Gastrocnemius medialis (tissue), 4 donors: Measurements from ENCODE around the gene FASTKD3. TPM values are rescaled to one million over a fixed set of nuclear protein-coding genes. Genes with fewer than 3 reads are reported as not detected.

ENCODE experiments used
- ATAC-seq, 2 donors: fragments of 150-250 bp; one replicate each; pipeline ENCODE4 v1.9.1; 2016
- DNase-seq, 2 donors: peaks; one replicate each; pipeline ENCODE4 v3.0.0-alpha.2; 2019
- H3K27ac ChIP-seq, 4 donors: fragments of 200-600 bp; sonication (generic); 1 replicate in 1 of 4; 2 replicates in 3 of 4; pipeline ENCODE4 v1.5.1; 2016 to 2018; ENCODE audit warnings: mild to moderate bottlenecking in 2 of 4, moderate library complexity in 1 of 4
- H3K27me3 ChIP-seq, 3 donors: fragments of 200-600 bp; sonication (generic) in 2 of 3; 1 replicate in 1 of 3; 2 replicates in 2 of 3; pipeline versions ENCODE4 v1.5.1 to v1.6.0; 2016 to 2019; ENCODE audit warnings: mild to moderate bottlenecking in 1 of 3, moderate library complexity in 1 of 3
- H3K36me3 ChIP-seq, 2 donors: fragments of 200-600 bp; sonication (generic) in 1 of 2; one replicate each; pipeline ENCODE4 v1.5.1; 2017 to 2018
- H3K4me1 ChIP-seq, 2 donors: fragments of 200-600 bp; sonication (generic) in 1 of 2; one replicate each; pipeline ENCODE4 v1.5.1; 2016 to 2017; ENCODE audit warnings: mild to moderate bottlenecking in 2 of 2
- H3K4me3 ChIP-seq, 4 donors: fragments of 200-600 bp; sonication (generic) in 3 of 4; 1 replicate in 1 of 4; 2 replicates in 3 of 4; pipeline ENCODE4 v1.5.1; 2016 to 2019; ENCODE audit warnings: mild to moderate bottlenecking in 2 of 4
- H3K9me3 ChIP-seq, 3 donors: fragments of 200-600 bp; sonication (generic) in 2 of 3; 1 replicate in 1 of 3; 2 replicates in 2 of 3; pipeline ENCODE4 v1.5.1; 2016 to 2019
- POLR2A ChIP-seq, 2 donors: fragments of 450-650 bp; IDR thresholded peaks; one replicate each; pipeline ENCODE4 v1.6.1; 2017; ENCODE audit warnings: antibody characterized with exemption in 2 of 2, mild to moderate bottlenecking in 2 of 2, moderate library complexity in 2 of 2
- in situ Hi-C, 4 donors: fragments of 200-750 bp; cut with MboI; loops; one replicate each; pipeline versions ENCODE4 v1.15.0 to v1.8.0; 2017; ENCODE audit warnings: low sequenced_read_pairs in 4 of 4
- intact Hi-C: fragments of 100-400 bp; cut with DNase I; formaldehyde crosslinking; loops from one replicate; pipeline ENCODE4 v1.15.1; 2023; ENCODE audit warnings: low total_unique reads
- total RNA-seq, 4 donors: library from RNA; depleted of rRNA; stranded (reverse); fragments of >200 nt; gene quantifications; one replicate each; pipeline versions ENCODE4 v1.1.0 to v1.2.3, GENCODE V29; 2016
- TF ChIP-seq, protein P1 (sequence below), 5 experiments: fragments of 450-650 bp in 3 of 5; fragments of 200-600 bp in 2 of 5; sonication (generic) in 2 of 5; IDR thresholded peaks in 4 of 5; conservative IDR thresholded peaks in 1 of 5; 1 replicate in 4 of 5; 2 replicates in 1 of 5; pipeline ENCODE4 v1.5.1; 2016 to 2019; ENCODE audit warnings: antibody characterized with exemption in 5 of 5, mild to moderate bottlenecking in 3 of 5, moderate library complexity in 3 of 5

FASTKD3 gene
- total RNA-seq, 4 donors from 2014 or later = 6.8 to 9.4 (median 7.3) TPM

DNA sequence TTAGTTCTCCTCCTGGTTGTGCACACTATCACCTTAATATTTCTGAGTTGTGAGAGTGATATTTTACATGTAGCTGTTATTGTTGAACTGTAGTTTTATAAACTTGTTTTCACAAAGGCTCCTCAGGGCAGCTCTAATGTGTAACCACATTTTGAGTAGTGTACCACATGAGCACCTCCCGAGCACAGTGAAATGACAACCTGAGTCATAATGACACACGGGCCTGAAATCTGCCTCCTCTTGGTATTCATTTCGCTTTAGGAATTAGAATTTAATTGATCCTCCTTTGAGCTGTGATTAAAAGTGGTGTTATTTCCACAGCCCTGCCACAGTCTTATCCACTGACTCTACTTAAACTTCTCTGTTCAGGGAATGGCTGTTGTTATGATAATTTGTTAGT is 8.0 kb upstream of the FASTKD3 start:
- DNase-seq = no peak
- no peak overlapping the region for H3K4me3 ChIP-seq
- in situ Hi-C loops (no loop called here), intact Hi-C loops (no loop called here)
- peaks cover under 1 to 6% of the 10 kb centered on the region in 2 donors for H3K4me1 ChIP-seq
- H3K36me3 ChIP-seq = peaks cover 0 to 66% of the 10 kb centered on the region in 2 donors
- TF ChIP-seq, protein P1, sequence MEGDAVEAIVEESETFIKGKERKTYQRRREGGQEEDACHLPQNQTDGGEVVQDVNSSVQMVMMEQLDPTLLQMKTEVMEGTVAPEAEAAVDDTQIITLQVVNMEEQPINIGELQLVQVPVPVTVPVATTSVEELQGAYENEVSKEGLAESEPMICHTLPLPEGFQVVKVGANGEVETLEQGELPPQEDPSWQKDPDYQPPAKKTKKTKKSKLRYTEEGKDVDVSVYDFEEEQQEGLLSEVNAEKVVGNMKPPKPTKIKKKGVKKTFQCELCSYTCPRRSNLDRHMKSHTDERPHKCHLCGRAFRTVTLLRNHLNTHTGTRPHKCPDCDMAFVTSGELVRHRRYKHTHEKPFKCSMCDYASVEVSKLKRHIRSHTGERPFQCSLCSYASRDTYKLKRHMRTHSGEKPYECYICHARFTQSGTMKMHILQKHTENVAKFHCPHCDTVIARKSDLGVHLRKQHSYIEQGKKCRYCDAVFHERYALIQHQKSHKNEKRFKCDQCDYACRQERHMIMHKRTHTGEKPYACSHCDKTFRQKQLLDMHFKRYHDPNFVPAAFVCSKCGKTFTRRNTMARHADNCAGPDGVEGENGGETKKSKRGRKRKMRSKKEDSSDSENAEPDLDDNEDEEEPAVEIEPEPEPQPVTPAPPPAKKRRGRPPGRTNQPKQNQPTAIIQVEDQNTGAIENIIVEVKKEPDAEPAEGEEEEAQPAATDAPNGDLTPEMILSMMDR (IDR thresholded peaks at IDR 0.05 in 4 of 5, conservative IDR thresholded peaks at IDR 0.05 in 1 of 5) = no peak
- no peak for TF ChIP-seq POLR2A (IDR thresholded peaks at IDR 0.05)
- ATAC-seq = no peak
- no peaks in the 10 kb centered on the region for H3K9me3 ChIP-seq
- no peak overlapping the region for H3K27ac ChIP-seq
- H3K27me3 ChIP-seq = no peaks in the 10 kb centered on the region

DNA sequence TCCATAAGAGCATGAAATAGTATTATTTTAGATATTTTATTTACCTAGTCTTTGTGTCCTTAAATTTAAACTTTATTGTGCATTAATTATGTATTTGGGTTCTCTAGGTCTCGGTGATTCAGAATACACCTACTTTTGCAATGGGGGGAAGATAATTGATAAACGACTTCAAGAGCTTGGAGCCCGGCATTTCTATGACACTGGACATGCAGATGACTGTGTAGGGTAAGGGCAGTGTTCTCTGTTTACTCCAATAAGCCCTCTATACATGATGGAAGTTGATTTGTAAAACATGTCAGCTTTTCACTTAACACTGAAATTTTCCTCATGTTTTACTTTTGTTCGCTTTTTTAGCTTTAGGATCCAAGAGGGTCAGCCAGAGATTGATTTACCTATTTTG is 6.3 kb upstream of the FASTKD3 start:
- intact Hi-C loops (no loop called here), in situ Hi-C loops (no loop called here)
- Histone ChIP-seq H3K9me3 (no peaks in the 10 kb centered on the region), H3K27ac (no peak overlapping the region), H3K4me3 (no peak overlapping the region), H3K4me1 (peaks cover 16 to 23% of the 10 kb centered on the region in 2 donors), H3K36me3 (peaks cover 0 to 56% of the 10 kb centered on the region in 2 donors), H3K27me3 (no peaks in the 10 kb centered on the region)
- DNase-seq = no peak
- no peak for ATAC-seq
- TF ChIP-seq, protein P1 (IDR thresholded peaks at IDR 0.05 in 4 of 5, conservative IDR thresholded peaks at IDR 0.05 in 1 of 5) = no peak
- TF ChIP-seq POLR2A (IDR thresholded peaks at IDR 0.05) = no peak

DNA sequence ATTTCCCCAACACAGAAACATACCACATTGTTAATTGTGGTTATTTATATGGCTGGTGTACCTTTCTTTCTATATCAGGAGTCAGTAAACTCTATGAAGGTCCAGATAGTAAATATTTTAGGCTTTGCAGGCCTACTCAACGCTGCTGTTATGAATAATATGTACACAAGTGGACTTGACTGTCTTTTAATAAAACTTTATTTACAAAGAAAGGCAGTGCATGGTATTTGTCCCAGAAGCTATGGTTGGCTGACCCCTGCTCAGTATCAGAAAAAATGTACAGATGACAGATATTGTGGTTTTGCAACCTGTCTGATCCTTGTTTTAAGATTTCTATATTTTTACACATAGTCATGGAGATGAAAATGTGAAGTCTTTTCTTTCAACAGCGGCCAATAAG is 5.8 kb upstream of the FASTKD3 start:
- Histone ChIP-seq H3K4me1 (peaks cover 21 to 28% of the 10 kb centered on the region in 2 donors), H3K27ac (no peak overlapping the region), H3K4me3 (no peak overlapping the region), H3K36me3 (peaks cover 0 to 52% of the 10 kb centered on the region in 2 donors), H3K27me3 (no peaks in the 10 kb centered on the region), H3K9me3 (no peaks in the 10 kb centered on the region)
- DNase-seq (no peak), ATAC-seq (no peak)
- TF ChIP-seq, protein P1 (IDR thresholded peaks at IDR 0.05 in 4 of 5, conservative IDR thresholded peaks at IDR 0.05 in 1 of 5) = no peak
- no peak for TF ChIP-seq POLR2A (IDR thresholded peaks at IDR 0.05)
- intact Hi-C loops (no loop called here), in situ Hi-C loops (loop anchor here in 2 of 4 donors (25.0 kb wide), 2 partner anchors 588 to 1237 kb away; partner anchors contain the start of genes NSUN2 (in 2 of the 2) and SRD5A1 (in 2 of the 2))

DNA sequence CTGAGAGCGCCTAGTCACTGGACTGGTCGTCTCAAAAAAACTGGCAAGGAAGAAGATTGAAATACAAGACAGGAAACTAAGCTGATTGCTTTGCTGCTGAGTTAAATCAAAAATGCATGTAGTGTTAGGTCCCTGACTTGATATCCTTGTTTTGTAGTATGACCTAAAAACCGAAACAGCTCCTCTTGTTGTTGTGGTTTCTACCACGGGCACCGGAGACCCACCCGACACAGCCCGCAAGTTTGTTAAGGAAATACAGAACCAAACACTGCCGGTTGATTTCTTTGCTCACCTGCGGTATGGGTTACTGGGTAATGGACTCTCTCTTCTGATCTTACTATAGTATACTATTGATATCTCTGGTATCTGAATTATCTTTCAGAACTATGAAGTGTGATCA is 4.4 kb upstream of the FASTKD3 start:
- DNase-seq (no peak), ATAC-seq (no peak)
- H3K9me3 ChIP-seq = no peaks in the 10 kb centered on the region
- no peak for TF ChIP-seq POLR2A (IDR thresholded peaks at IDR 0.05)
- TF ChIP-seq, protein P1 (IDR thresholded peaks at IDR 0.05 in 4 of 5, conservative IDR thresholded peaks at IDR 0.05 in 1 of 5) = no peak
- peaks cover 21 to 29% of the 10 kb centered on the region in 2 donors for H3K4me1 ChIP-seq
- peaks cover 0 to 41% of the 10 kb centered on the region in 2 donors for H3K36me3 ChIP-seq
- no peak overlapping the region for H3K27ac ChIP-seq
- no peaks in the 10 kb centered on the region for H3K27me3 ChIP-seq
- no peak overlapping the region for H3K4me3 ChIP-seq
- in situ Hi-C loops = loop anchor here in 2 of 4 donors (25.0 kb wide), 2 partner anchors 589 to 1236 kb away; partner anchors contain the start of genes NSUN2 (in 2 of the 2) and SRD5A1 (in 2 of the 2)
- intact Hi-C loops = no loop called here
